ENCODE measurements around the gene PLCB3.
A peak's percentile ranks its signal among the peaks of the same experiment; 100 is the strongest.

- TF ChIP-seq POLR2AphosphoS5 (IDR thresholded peaks at IDR 0.05; ENCODE audit: low read depth): peak; percentile 67; the same call in 1 of the 2 replicates
- TF ChIP-seq CTCF (conservative IDR thresholded peaks at IDR 0.05; ENCODE audit: low read depth in 2 of 2): no peak
- TF ChIP-seq REST (IDR thresholded peaks at IDR 0.05; ENCODE audit: unreplicated experiment): no peak
- no peak for TF ChIP-seq EZH2phosphoT487 (IDR thresholded peaks at IDR 0.05; ENCODE audit: unreplicated experiment)
- no peak for TF ChIP-seq EZH2 (IDR thresholded peaks at IDR 0.05; ENCODE audit: low read depth, unreplicated experiment)
- TF ChIP-seq JUNB (IDR thresholded peaks at IDR 0.05; ENCODE audit: unreplicated experiment): no peak
- no peak for TF ChIP-seq STAT1 (IDR thresholded peaks at IDR 0.05; ENCODE audit: unreplicated experiment)
- TF ChIP-seq NANOG (IDR thresholded peaks at IDR 0.05; ENCODE audit: borderline replicate concordance): no peak
- TF ChIP-seq ZNF114 (CRISPR knock-in tag; IDR thresholded peaks at IDR 0.05): no peak
- no peak for TF ChIP-seq CREB1 (CRISPR knock-in tag; IDR thresholded peaks at IDR 0.05; ENCODE audit: low read depth)
- TF ChIP-seq ZNF331 (CRISPR knock-in tag; IDR thresholded peaks at IDR 0.05; ENCODE audit: low read depth): no peak
- 0 out of 2 replicates have a peak, but pooled peaks have one; percentile 10 for TF ChIP-seq ETS1 (IDR thresholded peaks at IDR 0.05)
Observed at GRCh38 chr11:64241491-64242374, 9.6 kb upstream of the PLCB3 start.
